Measurements from ENCODE around the gene FOXD1. TPM values are rescaled to one million over a fixed set of nuclear protein-coding genes. Genes with fewer than 3 reads are reported as not detected.
"Not testable (repeated sequence)": the region's sequence is repeated elsewhere in the genome, so short reads cannot be mapped to it uniquely, and the experiment has no call there.

The FOXD1 gene
- polyA plus RNA-seq, 1 donor from 2014 or later = not detected

GRCh38 chr5:73483676-73484075, 35.1 kb upstream of the FOXD1 start:
- Mint-ChIP-seq H3K36me3 (peaks cover under 1% of the 10 kb centered on the region), H3K27ac (no peak overlapping the region), H3K4me3 (no peak overlapping the region), H3K4me1 (no peaks in the 10 kb centered on the region), H3K9me3 (peaks cover 0 to 2% (median 0%) of the 10 kb centered on the region in 3 donors), H3K27me3 (peaks cover 15% of the 10 kb centered on the region)

GRCh38 chr5:73482383-73483136, 34.0 kb upstream of the FOXD1 start:
- Mint-ChIP-seq H3K27me3 (peaks cover 13% of the 10 kb centered on the region), H3K36me3 (no peaks in the 10 kb centered on the region)

GRCh38 chr5:73480500-73480899, 31.9 kb upstream of the FOXD1 start:
- Mint-ChIP-seq H3K4me1 (no peaks in the 10 kb centered on the region), H3K4me3 (no peak overlapping the region), H3K36me3 (no peaks in the 10 kb centered on the region), H3K27me3 (peaks cover 11% of the 10 kb centered on the region), H3K9me3 (no peaks in the 10 kb centered on the region), H3K27ac (no peak overlapping the region)

More at GRCh38 chr5:73482383-73483136, 34.0 kb upstream of the FOXD1 start:
- peaks cover 0 to 2% (median 0%) of the 10 kb centered on the region in 3 donors for H3K9me3 Mint-ChIP-seq
- H3K4me1 Mint-ChIP-seq = no peaks in the 10 kb centered on the region
- H3K27ac Mint-ChIP-seq = no peak overlapping the region
- H3K4me3 Mint-ChIP-seq = no peak overlapping the region

- Mint-ChIP-seq H3K36me3 (peaks cover 2% of the 10 kb centered on the region), H3K4me3 (no peak overlapping the region), H3K4me1 (no peaks in the 10 kb centered on the region), H3K27ac (peak overlapping the region in 1 of 3 donors; percentile 29), H3K9me3 (peaks cover 0 to 2% (median 0%) of the 10 kb centered on the region in 3 donors), H3K27me3 (no peaks in the 10 kb centered on the region)
Measured at GRCh38 chr5:73472116-73472515, 23.5 kb upstream of the FOXD1 start.

- Mint-ChIP-seq H3K4me1 (no peaks in the 10 kb centered on the region), H3K36me3 (peaks cover 2% of the 10 kb centered on the region), H3K4me3 (no peak overlapping the region), H3K27me3 (no peaks in the 10 kb centered on the region), H3K9me3 (peaks cover 0 to 2% (median 0%) of the 10 kb centered on the region in 3 donors), H3K27ac (peak overlapping the region in 1 of 3 donors; percentile 29)
Measured at GRCh38 chr5:73471654-73472053, 23.1 kb upstream of the FOXD1 start.

GRCh38 chr5:73469878-73470277, 21.3 kb upstream of the FOXD1 start:
- Mint-ChIP-seq H3K4me3 (no peak overlapping the region), H3K9me3 (peaks cover 0 to 3% (median 0%) of the 10 kb centered on the region in 3 donors), H3K4me1 (no peaks in the 10 kb centered on the region), H3K27me3 (peaks cover 1% of the 10 kb centered on the region), H3K36me3 (peaks cover 2% of the 10 kb centered on the region), H3K27ac (no peak overlapping the region)

- H3K36me3 Mint-ChIP-seq, H3K9me3 Mint-ChIP-seq, H3K27ac Mint-ChIP-seq, H3K27me3 Mint-ChIP-seq, H3K4me1 Mint-ChIP-seq, H3K4me3 Mint-ChIP-seq: not testable (repeated sequence)
Measured at GRCh38 chr5:73468638-73469037, 20.1 kb upstream of the FOXD1 start.

- Mint-ChIP-seq H3K4me1 (no peaks in the 10 kb centered on the region), H3K9me3 (peaks cover 0 to 3% (median 0%) of the 10 kb centered on the region in 3 donors), H3K27me3 (peaks cover 16% of the 10 kb centered on the region), H3K27ac (peak overlapping the region in 1 of 3 donors; percentile 33), H3K4me3 (no peak overlapping the region), H3K36me3 (no peaks in the 10 kb centered on the region)
Measured at GRCh38 chr5:73464016-73464745, 15.6 kb upstream of the FOXD1 start.

GRCh38 chr5:73460133-73460532, 11.6 kb upstream of the FOXD1 start:
- Mint-ChIP-seq H3K9me3 (peaks cover 0 to 3% (median 2%) of the 10 kb centered on the region in 3 donors), H3K4me3 (no peak overlapping the region), H3K27me3 (peaks cover 33% of the 10 kb centered on the region), H3K27ac (no peak overlapping the region), H3K4me1 (no peaks in the 10 kb centered on the region), H3K36me3 (no peaks in the 10 kb centered on the region)

- peaks cover 0 to 3% (median 2%) of the 10 kb centered on the region in 3 donors for H3K9me3 Mint-ChIP-seq
- no peaks in the 10 kb centered on the region for H3K36me3 Mint-ChIP-seq
- H3K4me3 Mint-ChIP-seq = no peak overlapping the region
- H3K27ac Mint-ChIP-seq = no peak overlapping the region
- peaks cover 32% of the 10 kb centered on the region for H3K27me3 Mint-ChIP-seq
- no peaks in the 10 kb centered on the region for H3K4me1 Mint-ChIP-seq
Measured at GRCh38 chr5:73459366-73459765, 10.8 kb upstream of the FOXD1 start.

- not testable (repeated sequence) for H3K27ac Mint-ChIP-seq, H3K36me3 Mint-ChIP-seq, H3K9me3 Mint-ChIP-seq, H3K4me1 Mint-ChIP-seq, H3K4me3 Mint-ChIP-seq
- peaks cover 44% of the 10 kb centered on the region for H3K27me3 Mint-ChIP-seq
Measured at GRCh38 chr5:73456462-73456861, 7.9 kb upstream of the FOXD1 start.

GRCh38 chr5:73454379-73455036, 5.9 kb upstream of the FOXD1 start:
- Mint-ChIP-seq H3K9me3 (peaks cover 3 to 12% (median 4%) of the 10 kb centered on the region in 3 donors), H3K4me1 (peaks cover 0 to 12% (median 0%) of the 10 kb centered on the region in 3 donors), H3K4me3 (peak overlapping the region in 1 of 4 donors; percentile 14), H3K27me3 (peaks cover 50% of the 10 kb centered on the region), H3K36me3 (peaks cover 3% of the 10 kb centered on the region), H3K27ac (peak overlapping the region in 1 of 3 donors; percentile 43)

- Mint-ChIP-seq H3K9me3 (peaks cover 1 to 12% (median 4%) of the 10 kb centered on the region in 3 donors), H3K27me3 (peaks cover 51% of the 10 kb centered on the region), H3K27ac (peak overlapping the region; percentile 25 to 86 (median 71)), H3K4me1 (peaks cover 2 to 26% (median 8%) of the 10 kb centered on the region in 3 donors), H3K36me3 (peaks cover 3% of the 10 kb centered on the region), H3K4me3 (peak overlapping the region in 3 of 4 donors; percentile 14 to 75 (median 37))
Measured at GRCh38 chr5:73452215-73452614, 3.6 kb upstream of the FOXD1 start.

GRCh38 chr5:73451224-73452130, 2.9 kb upstream of the FOXD1 start:
- Mint-ChIP-seq H3K36me3 (peaks cover 3% of the 10 kb centered on the region), H3K4me1 (peaks cover 2 to 26% (median 8%) of the 10 kb centered on the region in 3 donors), H3K4me3 (peak overlapping the region in 3 of 4 donors; percentile 49 to 98 (median 75)), H3K9me3 (peaks cover 1 to 12% (median 4%) of the 10 kb centered on the region in 3 donors), H3K27ac (peak overlapping the region; percentile 71 to 99 (median 94)), H3K27me3 (peaks cover 50% of the 10 kb centered on the region)

Data from IgD-negative memory B cell (primary cell).